GM21528 (cell line): ENCODE data around the gene DUS3L.
A peak's percentile ranks its signal among the peaks of the same experiment; 100 is the strongest.

Experiments
- ATAC-seq: cut with Tn5 transposase; IDR thresholded peaks from one replicate; pipeline ENCODE4 v1.9.1; 2021; ENCODE audit warnings: mild to moderate bottlenecking, moderate library complexity; ENCODE audit not compliant: unreplicated experiment, low FRiP score

Gene DUS3L

GRCh38 chr19:5822181-5822844 is 31.4 kb upstream of the DUS3L start:
- ATAC-seq = no peak

DNA sequence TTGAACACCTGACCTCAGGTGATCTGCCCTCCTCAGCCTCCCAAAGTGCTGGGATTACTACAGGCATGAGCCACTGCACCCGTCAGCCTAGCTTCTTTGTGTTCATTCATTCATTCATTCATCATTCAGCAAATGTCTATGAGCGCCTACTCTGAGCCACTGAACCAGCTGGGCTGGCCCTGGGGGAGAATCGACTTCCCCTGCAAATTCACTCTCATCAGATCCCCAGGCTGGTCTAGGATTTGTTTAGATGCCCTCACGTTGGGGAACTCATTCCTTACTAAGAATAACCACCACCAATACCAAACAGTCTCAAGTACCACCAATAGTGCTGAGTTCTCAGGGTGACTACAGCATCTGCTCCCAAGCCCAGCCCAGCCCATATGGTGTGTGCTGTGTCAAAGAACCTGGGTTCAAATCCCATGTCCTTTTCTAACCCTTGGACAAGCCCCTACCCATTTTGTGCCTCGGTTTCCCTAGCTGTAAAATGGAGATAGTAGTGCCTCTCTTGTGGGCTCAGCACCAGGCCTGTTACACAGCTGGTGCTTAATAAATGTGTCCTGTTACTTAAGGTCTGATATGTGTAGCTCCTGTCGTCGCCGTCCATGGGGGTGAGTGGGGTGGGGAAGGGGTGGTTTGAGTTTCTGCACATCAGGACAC is 30.7 kb upstream of the DUS3L start:
- no peak for ATAC-seq

GRCh38 chr19:5820785-5821184 is 29.8 kb upstream of the DUS3L start:
- no peak for ATAC-seq

- ATAC-seq = no peak
These were observed 27.6 kb upstream of the DUS3L start for GRCh38 chr19:5818594-5818993.

DNA sequence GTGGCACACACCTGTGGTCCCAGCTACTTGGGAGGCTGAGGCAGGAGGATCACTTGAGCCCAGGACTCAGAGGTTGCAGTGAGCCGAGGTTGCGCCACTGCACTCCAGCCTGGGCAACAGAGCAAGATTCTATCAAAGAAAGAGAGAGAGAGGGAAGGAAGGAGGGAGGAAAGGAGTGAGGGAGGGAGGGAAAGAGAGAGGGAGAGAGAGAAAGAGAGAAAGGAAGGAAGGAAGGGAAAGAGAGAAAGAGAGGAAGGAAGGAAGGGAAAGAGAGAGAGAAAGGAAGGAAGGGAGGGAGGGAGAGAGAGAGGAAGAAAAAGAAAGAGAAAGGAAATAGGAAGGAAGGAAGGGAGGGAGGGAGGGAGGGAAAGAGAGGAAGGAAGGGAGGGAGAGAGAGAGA is 26.3 kb upstream of the DUS3L start:
- ATAC-seq = no peak

DNA sequence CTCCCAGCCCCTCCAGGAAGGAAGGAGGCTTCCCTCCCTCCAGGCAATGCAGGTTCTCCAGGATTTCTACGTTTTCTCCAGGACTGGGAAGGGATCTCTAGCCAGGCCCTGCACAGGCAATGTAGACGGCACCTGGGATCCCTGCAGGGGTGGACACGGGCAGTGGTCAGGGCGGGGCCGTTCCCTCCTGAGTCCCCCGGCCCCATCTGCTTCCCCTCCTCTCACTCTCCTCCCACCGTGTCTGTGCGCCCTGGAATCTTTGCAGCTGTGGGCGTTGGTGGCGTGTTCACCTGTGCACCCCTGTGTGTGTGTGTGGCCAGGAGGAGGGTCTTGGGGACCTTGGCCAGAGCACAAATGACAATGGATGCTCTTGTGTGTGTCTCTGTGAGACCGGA is 23.9 kb upstream of the DUS3L start:
- ATAC-seq = no peak

- no peak for ATAC-seq
These were observed 23.3 kb upstream of the DUS3L start for GRCh38 chr19:5814123-5814851.

DNA sequence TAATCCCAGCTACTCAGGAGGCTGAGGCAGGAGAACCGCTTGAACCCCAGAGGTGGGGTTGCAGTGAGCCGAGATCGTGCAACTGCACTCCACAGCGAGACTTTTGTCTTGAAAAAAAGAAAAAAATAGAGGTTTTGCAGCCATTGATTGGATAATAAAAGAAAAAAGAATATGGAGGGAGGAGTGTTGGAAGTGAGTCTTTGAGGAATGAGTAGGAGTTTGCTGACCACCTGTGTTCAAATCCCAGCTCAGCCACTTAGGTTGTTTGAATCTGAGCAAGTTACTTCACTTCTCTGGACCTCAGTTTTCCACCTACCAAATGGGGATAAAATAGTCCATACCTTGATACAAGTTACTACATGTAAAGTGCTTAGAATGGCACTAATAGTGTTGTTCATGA is 20.2 kb upstream of the DUS3L start:
- no peak for ATAC-seq

- ATAC-seq = no peak
These were observed 18.5 kb upstream of the DUS3L start for GRCh38 chr19:5809469-5809868.

GRCh38 chr19:5809053-5809452 is 18.1 kb upstream of the DUS3L start:
- ATAC-seq = no peak

- no peak for ATAC-seq
These were observed 17.3 kb upstream of the DUS3L start for GRCh38 chr19:5808120-5808816.

DNA sequence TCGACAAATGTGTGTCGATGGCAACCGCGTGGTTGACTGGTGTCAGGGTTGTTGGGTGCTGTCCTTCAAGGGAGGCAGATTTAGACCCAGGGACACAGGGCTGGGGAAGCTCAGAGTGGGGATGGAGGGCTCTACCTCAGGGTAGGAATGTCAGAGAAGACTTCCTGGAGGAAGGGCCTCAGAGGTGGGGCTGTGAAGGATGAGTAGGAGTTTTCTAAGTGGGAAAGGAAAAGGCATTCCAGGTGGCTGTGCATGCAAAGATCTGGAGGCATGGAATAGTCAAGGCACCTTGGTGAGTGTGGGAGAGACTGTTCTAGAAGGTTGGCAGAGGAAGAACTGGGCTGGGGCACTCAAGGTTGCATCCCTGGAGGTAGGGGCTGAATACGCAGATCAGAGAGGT is 15.9 kb upstream of the DUS3L start:
- ATAC-seq = no peak

DNA sequence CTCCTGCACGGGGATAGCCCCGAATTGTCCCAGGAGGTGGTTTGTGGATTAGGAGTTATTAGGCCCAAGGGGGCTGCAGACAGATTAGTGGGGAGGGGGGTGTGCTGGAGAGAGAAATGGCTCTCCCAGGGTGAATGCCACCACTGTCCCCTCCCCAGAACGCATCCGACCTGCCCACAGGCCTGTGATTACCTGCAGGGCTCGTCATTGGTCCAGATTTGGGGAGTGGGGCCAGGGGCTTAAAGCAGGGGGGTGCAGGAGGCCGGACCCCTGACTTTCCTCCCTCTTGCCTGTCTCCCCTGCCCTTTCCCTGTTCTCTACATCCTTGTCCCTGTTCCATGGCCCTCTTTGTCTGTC is 15.1 kb upstream of the DUS3L start:
- ATAC-seq = no peak

- no peak for ATAC-seq
These were observed 14.6 kb upstream of the DUS3L start for GRCh38 chr19:5805462-5806132.

GRCh38 chr19:5804516-5805461 is 13.8 kb upstream of the DUS3L start, which contains the start of gene NRTN:
TSS of gene NRTN (plus strand) at chr19:5805067. CDS start at chr19:5824166, 19,099 bp downstream.
- ATAC-seq = no peak

DNA sequence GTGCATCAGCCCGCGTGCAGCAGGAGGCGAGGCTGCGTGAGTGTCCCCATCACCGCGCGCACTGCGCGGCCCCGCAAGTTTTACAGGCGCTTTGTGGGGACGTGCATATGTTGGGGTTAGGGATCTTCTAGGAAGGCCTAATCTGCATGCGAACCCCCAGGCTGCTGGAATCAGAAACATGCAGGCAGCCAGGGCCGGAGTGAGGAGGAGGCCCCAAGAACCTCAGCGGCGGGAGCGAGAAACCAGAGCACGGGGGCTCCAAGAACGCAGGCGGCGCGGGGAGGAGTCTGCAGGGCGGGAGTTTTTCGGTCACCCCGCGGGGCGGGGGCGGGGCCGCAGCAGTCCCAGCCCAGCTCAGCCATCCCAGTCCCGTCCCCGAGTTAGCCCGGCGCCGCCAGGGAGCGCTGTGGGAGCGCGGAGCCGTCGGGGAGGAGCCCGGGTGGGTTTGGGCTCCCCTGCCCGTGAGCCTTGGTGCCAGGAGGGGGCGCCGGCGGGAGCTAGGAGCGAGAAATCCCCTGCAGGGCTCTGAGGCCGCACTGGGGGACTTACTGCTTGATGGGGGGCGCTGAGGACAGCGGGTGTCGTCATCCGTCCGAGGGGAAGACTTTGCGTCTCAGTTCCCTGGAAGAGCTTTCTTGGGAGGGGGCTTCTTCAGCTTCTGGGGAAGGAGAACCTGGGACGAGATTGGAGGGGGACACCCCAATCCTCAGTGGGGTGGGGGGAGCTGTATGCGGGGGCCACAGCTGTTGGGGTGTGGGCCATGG is 13.0 kb upstream of the DUS3L start:
- peak; percentile 63 for ATAC-seq

- ATAC-seq = no peak
These were observed 12.4 kb upstream of the DUS3L start for GRCh38 chr19:5803441-5803751.

DNA sequence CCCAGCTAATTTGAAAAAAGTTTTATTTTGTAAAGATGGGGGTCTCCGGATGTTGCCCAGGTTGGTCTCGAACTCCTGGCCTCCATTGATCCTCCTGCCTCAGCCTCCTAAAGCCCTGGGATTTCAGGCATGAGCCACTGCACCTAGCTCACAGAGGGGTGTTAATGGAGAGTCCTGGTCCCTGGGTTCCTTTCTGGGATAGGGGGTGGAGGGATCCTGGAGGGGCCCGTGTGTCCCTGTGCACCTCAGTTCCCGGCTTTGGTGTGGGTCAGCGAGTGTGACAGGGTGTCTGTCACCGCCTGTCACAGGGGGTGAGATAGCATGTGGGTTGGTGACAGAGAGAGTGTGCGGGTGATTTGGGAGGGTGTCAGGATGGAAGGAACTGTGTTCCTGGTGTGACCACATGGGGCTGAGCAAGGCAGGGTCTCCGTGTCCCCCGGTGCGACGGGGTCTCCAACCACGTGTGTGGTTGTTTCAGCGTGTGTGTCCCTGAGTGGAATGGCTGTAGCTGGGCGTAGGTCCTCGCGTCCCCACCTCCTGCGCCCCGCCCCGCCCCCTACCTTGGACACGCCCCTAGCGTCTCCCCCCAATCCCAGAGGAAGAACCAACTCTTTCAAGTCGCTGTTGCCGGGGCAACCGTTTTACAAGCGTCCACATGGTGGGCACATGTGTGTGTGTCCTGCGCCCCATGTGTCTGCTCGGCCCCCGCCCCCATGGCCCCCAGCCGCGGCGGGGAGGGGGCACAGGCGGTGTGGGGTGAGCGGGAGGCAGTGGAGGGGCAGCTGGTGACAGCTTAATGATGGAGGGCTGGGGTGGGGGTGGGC is 11.0 kb upstream of the DUS3L start:
- no peak for ATAC-seq
